ENCODE results near the gene SKI.
A peak's percentile ranks its signal among the peaks of the same experiment; 100 is the strongest.

The SKI gene

GRCh38 chr1:2193514-2194281, 34.4 kb upstream of the SKI start:
- DNase-seq, result peak; percentile 52

GRCh38 chr1:2194319-2194897, 33.7 kb upstream of the SKI start, which contains the start of gene FAAP20:
Gene FAAP20, minus strand, starts transcription at chr1:2194772. Its CDS starts 23 bp downstream, at chr1:2194749.
- no peak for DNase-seq

- peak; percentile 95 for DNase-seq
These were observed 33.0 kb upstream of the SKI start for GRCh38 chr1:2194898-2195673.

- DNase-seq, result no peak
These were observed 32.3 kb upstream of the SKI start for GRCh38 chr1:2195785-2196184.

GRCh38 chr1:2196901-2197638, 31.0 kb upstream of the SKI start:
- no peak for DNase-seq

- no peak for DNase-seq
These were observed 30.4 kb upstream of the SKI start for GRCh38 chr1:2197707-2198165.

- DNase-seq, result no peak
These were observed 29.5 kb upstream of the SKI start for GRCh38 chr1:2198571-2198970.

GRCh38 chr1:2199042-2199810, 28.9 kb upstream of the SKI start:
- peak; percentile 72 for DNase-seq

- DNase-seq, result no peak
These were observed 27.7 kb upstream of the SKI start for GRCh38 chr1:2200308-2200943.

GRCh38 chr1:2201062-2201461, 27.1 kb upstream of the SKI start:
- DNase-seq, result no peak

GRCh38 chr1:2202008-2202575, 26.0 kb upstream of the SKI start:
- DNase-seq, result no peak

- DNase-seq, result no peak
These were observed 25.1 kb upstream of the SKI start for GRCh38 chr1:2202843-2203601.

GRCh38 chr1:2203671-2204414, 24.3 kb upstream of the SKI start:
- DNase-seq, result no peak

GRCh38 chr1:2204415-2205190, 23.5 kb upstream of the SKI start:
- DNase-seq, result peak; percentile 80

- DNase-seq, result peak; percentile 89
These were observed 22.7 kb upstream of the SKI start for GRCh38 chr1:2205191-2205952.

GRCh38 chr1:2206813-2207487, 21.2 kb upstream of the SKI start:
- DNase-seq, result no peak

All from right kidney (tissue), 1 donor.